ENCODE data around the gene SHROOM2.

Gene SHROOM2

DNA sequence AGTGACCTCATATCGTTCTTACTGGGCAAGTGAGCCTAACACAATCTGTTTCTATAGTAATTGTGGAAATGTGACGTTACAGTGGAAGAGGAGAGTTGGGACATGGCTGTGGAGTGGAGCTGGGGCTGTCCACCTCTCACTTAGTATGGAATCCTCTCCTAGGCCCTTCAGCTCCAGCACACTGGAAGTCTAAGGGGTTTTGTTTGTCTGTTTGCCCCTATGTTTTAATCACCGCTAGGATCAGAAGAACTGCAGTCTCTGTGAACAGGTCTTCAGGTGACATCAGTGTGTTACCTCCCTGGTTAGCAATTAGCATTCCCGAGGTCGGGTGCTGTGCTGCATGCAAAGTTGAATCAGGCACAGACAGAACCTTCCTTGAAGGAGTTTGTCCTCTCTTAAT is 131.6 kb downstream of the SHROOM2 start (continued):
- TF ChIP-seq, protein P1, sequence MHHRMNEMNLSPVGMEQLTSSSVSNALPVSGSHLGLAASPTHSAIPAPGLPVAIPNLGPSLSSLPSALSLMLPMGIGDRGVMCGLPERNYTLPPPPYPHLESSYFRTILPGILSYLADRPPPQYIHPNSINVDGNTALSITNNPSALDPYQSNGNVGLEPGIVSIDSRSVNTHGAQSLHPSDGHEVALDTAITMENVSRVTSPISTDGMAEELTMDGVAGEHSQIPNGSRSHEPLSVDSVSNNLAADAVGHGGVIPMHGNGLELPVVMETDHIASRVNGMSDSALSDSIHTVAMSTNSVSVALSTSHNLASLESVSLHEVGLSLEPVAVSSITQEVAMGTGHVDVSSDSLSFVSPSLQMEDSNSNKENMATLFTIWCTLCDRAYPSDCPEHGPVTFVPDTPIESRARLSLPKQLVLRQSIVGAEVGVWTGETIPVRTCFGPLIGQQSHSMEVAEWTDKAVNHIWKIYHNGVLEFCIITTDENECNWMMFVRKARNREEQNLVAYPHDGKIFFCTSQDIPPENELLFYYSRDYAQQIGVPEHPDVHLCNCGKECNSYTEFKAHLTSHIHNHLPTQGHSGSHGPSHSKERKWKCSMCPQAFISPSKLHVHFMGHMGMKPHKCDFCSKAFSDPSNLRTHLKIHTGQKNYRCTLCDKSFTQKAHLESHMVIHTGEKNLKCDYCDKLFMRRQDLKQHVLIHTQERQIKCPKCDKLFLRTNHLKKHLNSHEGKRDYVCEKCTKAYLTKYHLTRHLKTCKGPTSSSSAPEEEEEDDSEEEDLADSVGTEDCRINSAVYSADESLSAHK (tag by site-specific recombination; IDR thresholded peaks at IDR 0.05), result no peak
- TF ChIP-seq, protein P2, sequence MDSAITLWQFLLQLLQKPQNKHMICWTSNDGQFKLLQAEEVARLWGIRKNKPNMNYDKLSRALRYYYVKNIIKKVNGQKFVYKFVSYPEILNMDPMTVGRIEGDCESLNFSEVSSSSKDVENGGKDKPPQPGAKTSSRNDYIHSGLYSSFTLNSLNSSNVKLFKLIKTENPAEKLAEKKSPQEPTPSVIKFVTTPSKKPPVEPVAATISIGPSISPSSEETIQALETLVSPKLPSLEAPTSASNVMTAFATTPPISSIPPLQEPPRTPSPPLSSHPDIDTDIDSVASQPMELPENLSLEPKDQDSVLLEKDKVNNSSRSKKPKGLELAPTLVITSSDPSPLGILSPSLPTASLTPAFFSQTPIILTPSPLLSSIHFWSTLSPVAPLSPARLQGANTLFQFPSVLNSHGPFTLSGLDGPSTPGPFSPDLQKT (IDR thresholded peaks at IDR 0.05; ENCODE audit: borderline replicate concordance, low read depth, low read length), result no peak
- TF ChIP-seq, protein P3, sequence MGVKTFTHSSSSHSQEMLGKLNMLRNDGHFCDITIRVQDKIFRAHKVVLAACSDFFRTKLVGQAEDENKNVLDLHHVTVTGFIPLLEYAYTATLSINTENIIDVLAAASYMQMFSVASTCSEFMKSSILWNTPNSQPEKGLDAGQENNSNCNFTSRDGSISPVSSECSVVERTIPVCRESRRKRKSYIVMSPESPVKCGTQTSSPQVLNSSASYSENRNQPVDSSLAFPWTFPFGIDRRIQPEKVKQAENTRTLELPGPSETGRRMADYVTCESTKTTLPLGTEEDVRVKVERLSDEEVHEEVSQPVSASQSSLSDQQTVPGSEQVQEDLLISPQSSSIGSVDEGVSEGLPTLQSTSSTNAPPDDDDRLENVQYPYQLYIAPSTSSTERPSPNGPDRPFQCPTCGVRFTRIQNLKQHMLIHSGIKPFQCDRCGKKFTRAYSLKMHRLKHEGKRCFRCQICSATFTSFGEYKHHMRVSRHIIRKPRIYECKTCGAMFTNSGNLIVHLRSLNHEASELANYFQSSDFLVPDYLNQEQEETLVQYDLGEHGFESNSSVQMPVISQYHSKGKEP (tag by site-specific recombination; IDR thresholded peaks at IDR 0.05), result no peak
- TF ChIP-seq ZBTB48 (tag by site-specific recombination; IDR thresholded peaks at IDR 0.05) (no peak), OVOL3 (tag by site-specific recombination; IDR thresholded peaks at IDR 0.05) (no peak), ZNF791 (tag by site-specific recombination; IDR thresholded peaks at IDR 0.05) (no peak)
- TF ChIP-seq, protein P4, sequence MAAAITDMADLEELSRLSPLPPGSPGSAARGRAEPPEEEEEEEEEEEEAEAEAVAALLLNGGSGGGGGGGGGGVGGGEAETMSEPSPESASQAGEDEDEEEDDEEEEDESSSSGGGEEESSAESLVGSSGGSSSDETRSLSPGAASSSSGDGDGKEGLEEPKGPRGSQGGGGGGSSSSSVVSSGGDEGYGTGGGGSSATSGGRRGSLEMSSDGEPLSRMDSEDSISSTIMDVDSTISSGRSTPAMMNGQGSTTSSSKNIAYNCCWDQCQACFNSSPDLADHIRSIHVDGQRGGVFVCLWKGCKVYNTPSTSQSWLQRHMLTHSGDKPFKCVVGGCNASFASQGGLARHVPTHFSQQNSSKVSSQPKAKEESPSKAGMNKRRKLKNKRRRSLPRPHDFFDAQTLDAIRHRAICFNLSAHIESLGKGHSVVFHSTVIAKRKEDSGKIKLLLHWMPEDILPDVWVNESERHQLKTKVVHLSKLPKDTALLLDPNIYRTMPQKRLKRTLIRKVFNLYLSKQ (tag by site-specific recombination; IDR thresholded peaks at IDR 0.05; ENCODE audit: borderline replicate concordance), result no peak
- TF ChIP-seq, protein P5, sequence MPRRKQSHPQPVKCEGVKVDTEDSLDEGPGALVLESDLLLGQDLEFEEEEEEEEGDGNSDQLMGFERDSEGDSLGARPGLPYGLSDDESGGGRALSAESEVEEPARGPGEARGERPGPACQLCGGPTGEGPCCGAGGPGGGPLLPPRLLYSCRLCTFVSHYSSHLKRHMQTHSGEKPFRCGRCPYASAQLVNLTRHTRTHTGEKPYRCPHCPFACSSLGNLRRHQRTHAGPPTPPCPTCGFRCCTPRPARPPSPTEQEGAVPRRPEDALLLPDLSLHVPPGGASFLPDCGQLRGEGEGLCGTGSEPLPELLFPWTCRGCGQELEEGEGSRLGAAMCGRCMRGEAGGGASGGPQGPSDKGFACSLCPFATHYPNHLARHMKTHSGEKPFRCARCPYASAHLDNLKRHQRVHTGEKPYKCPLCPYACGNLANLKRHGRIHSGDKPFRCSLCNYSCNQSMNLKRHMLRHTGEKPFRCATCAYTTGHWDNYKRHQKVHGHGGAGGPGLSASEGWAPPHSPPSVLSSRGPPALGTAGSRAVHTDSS (tag by site-specific recombination; IDR thresholded peaks at IDR 0.05), result no peak

DNA sequence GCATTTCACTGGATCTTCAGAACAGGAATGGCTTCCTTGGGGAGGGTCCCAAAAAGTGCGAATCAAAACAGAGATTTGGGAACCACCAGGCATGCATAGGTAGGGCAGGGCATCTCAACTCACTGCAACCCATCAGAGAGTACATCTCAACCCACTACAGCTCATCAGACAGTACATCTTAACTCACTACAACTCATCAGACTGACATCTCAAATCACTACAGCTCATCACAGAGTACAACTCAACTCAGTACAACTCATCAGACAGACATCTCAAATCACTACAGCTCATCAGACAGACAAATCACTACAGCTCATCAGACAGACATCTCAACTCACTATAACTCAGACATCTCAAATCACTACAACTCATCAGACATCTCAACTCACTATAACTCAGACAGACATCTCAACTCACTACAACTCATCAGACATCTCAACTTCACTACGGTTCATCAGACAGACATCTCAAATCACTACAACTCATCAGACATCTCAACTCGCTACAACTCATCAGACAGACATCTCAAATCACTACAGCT is 133.5 kb downstream of the SHROOM2 start:
- Histone ChIP-seq H3K4me1 (ENCODE audit: control insufficient read depth, insufficient read depth, low read length) (no peaks in the 10 kb centered on the region), H3K27ac (ENCODE audit: extremely low read depth, low read depth, low read length) (no peak overlapping the region), H3K9me3 (ENCODE audit: control insufficient read depth, insufficient read depth, low read depth, low read length) (no peaks in the 10 kb centered on the region), H3K36me3 (ENCODE audit: control insufficient read depth in 2 of 2, insufficient read depth in 1 of 2, low read length in 2 of 2) (no peaks in the 10 kb centered on the region), H3K4me3 (ENCODE audit: low read depth, low read length) (no peak overlapping the region)
- TF ChIP-seq RBAK (tag by site-specific recombination; IDR thresholded peaks at IDR 0.05) (no peak), ZNF626 (tag by site-specific recombination; IDR thresholded peaks at IDR 0.05) (no peak), ZNF473 (tag by site-specific recombination; IDR thresholded peaks at IDR 0.05) (no peak), SALL2 (tag by site-specific recombination; IDR thresholded peaks at IDR 0.05; ENCODE audit: borderline replicate concordance) (no peak), KLF16 (tag by site-specific recombination; IDR thresholded peaks at IDR 0.05) (no peak)
- TF ChIP-seq, protein P6, sequence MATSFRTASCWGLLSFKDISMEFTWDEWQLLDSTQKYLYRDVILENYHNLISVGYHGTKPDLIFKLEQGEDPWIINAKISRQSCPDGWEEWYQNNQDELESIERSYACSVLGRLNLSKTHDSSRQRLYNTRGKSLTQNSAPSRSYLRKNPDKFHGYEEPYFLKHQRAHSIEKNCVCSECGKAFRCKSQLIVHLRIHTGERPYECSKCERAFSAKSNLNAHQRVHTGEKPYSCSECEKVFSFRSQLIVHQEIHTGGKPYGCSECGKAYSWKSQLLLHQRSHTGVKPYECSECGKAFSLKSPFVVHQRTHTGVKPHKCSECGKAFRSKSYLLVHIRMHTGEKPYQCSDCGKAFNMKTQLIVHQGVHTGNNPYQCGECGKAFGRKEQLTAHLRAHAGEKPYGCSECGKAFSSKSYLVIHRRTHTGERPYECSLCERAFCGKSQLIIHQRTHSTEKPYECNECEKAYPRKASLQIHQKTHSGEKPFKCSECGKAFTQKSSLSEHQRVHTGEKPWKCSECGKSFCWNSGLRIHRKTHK (tag by site-specific recombination; IDR thresholded peaks at IDR 0.05), result no peak
- TF ChIP-seq, protein P7, sequence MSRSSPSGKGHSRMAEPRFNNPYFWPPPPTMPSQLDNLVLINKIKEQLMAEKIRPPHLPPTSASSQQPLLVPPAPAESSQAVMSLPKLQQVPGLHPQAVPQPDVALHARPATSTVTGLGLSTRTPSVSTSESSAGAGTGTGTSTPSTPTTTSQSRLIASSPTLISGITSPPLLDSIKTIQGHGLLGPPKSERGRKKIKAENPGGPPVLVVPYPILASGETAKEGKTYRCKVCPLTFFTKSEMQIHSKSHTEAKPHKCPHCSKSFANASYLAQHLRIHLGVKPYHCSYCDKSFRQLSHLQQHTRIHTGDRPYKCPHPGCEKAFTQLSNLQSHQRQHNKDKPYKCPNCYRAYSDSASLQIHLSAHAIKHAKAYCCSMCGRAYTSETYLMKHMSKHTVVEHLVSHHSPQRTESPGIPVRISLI (tag by site-specific recombination; IDR thresholded peaks at IDR 0.05), result no peak
- ChIA-PET POLR2A (no interaction called here), CTCF (no interaction called here)

Measured in HEK293 (cell line).